ENCODE data around the gene KCNB1.

Gene KCNB1

DNA sequence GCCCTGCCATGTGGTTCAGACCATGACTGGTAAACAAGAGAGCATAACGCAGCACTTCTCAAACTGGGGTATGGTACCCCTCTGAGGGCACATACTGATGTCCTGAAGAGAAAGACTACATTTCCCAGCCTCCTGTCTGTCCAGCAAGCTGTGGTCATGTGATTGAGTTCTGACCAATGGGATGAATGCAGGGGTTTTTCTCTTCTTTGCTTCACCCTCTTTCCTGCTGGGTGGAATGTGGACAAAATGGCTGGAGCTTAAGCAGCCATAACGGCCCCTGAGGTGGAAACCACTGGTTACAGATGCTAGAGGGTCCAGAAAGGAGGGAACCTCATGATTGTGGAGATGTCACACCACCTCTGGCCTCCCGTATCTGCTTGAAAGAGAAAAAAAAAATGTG is 19.4 kb upstream of the KCNB1 start:
- Histone ChIP-seq H4K20me1 (ENCODE audit: insufficient read depth, low read length) (no peaks in the 10 kb centered on the region), H2AFZ (ENCODE audit: low read depth, low read length) (no peak overlapping the region), H3K36me3 (replicated peaks; ENCODE audit: low read depth, low read length) (no peaks in the 10 kb centered on the region), H3K4me3 (ENCODE audit: low read length) (no peak overlapping the region), H3K9ac (ENCODE audit: low read length) (no peak overlapping the region), H3K79me2 (ENCODE audit: low read length) (no peaks in the 10 kb centered on the region), H3K27me3 (ENCODE audit: low read depth, low read length) (peaks cover 51% of the 10 kb centered on the region), H3K4me1 (ENCODE audit: low read length) (no peaks in the 10 kb centered on the region), H3K9me3 (ENCODE audit: insufficient read depth, low read length) (0 out of 2 replicates have a peak, but pooled peaks cover 3% of the 10 kb centered on the region), H3K27ac (ENCODE audit: low read length) (no peak overlapping the region), H3K4me2 (ENCODE audit: low read length) (no peak overlapping the region)
- TF ChIP-seq, protein P1, sequence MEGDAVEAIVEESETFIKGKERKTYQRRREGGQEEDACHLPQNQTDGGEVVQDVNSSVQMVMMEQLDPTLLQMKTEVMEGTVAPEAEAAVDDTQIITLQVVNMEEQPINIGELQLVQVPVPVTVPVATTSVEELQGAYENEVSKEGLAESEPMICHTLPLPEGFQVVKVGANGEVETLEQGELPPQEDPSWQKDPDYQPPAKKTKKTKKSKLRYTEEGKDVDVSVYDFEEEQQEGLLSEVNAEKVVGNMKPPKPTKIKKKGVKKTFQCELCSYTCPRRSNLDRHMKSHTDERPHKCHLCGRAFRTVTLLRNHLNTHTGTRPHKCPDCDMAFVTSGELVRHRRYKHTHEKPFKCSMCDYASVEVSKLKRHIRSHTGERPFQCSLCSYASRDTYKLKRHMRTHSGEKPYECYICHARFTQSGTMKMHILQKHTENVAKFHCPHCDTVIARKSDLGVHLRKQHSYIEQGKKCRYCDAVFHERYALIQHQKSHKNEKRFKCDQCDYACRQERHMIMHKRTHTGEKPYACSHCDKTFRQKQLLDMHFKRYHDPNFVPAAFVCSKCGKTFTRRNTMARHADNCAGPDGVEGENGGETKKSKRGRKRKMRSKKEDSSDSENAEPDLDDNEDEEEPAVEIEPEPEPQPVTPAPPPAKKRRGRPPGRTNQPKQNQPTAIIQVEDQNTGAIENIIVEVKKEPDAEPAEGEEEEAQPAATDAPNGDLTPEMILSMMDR (IDR thresholded peaks at IDR 0.05; ENCODE audit: low read depth, low read length), result no peak
- no peak for TF ChIP-seq EZH2phosphoT487 (IDR thresholded peaks at IDR 0.05; ENCODE audit: low read depth)

DNA sequence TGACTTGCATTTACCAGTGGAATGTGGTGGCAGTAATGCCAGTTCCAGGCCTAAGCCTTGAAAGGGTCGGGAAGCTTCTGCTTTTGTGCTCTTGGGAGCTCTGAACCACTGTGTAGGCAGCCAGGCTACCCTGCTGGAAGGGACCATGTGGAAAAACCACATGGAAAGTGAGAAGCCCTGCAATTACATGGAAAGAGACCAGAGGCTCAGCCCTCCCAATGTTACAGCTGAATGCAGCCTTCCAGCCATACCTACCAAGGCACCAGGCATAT is 14.9 kb upstream of the KCNB1 start:
- TF ChIP-seq, protein P1 (IDR thresholded peaks at IDR 0.05; ENCODE audit: low read depth, low read length), result no peak
- TF ChIP-seq EZH2phosphoT487 (IDR thresholded peaks at IDR 0.05; ENCODE audit: low read depth), result no peak
- Histone ChIP-seq H3K79me2 (ENCODE audit: low read length) (no peaks in the 10 kb centered on the region), H3K36me3 (replicated peaks; ENCODE audit: low read depth, low read length) (no peaks in the 10 kb centered on the region), H3K4me1 (ENCODE audit: low read length) (no peaks in the 10 kb centered on the region), H3K9me3 (ENCODE audit: insufficient read depth, low read length) (0 out of 2 replicates have a peak, but pooled peaks cover 3% of the 10 kb centered on the region), H3K27ac (ENCODE audit: low read length) (no peak overlapping the region), H2AFZ (ENCODE audit: low read depth, low read length) (no peak overlapping the region), H3K4me2 (ENCODE audit: low read length) (no peak overlapping the region), H4K20me1 (ENCODE audit: insufficient read depth, low read length) (no peaks in the 10 kb centered on the region), H3K4me3 (ENCODE audit: low read length) (no peak overlapping the region), H3K9ac (ENCODE audit: low read length) (no peak overlapping the region), H3K27me3 (ENCODE audit: low read depth, low read length) (peaks cover 46% of the 10 kb centered on the region)

GRCh38 chr20:49496553-49497397 is 14.3 kb upstream of the KCNB1 start:
- Histone ChIP-seq H3K4me3 (ENCODE audit: low read length) (no peak overlapping the region), H3K36me3 (replicated peaks; ENCODE audit: low read depth, low read length) (no peaks in the 10 kb centered on the region), H2AFZ (ENCODE audit: low read depth, low read length) (no peak overlapping the region), H3K9ac (ENCODE audit: low read length) (no peak overlapping the region), H3K27me3 (ENCODE audit: low read depth, low read length) (peaks cover 46% of the 10 kb centered on the region), H3K4me1 (ENCODE audit: low read length) (no peaks in the 10 kb centered on the region), H3K9me3 (ENCODE audit: insufficient read depth, low read length) (0 out of 2 replicates have a peak, but pooled peaks cover 3% of the 10 kb centered on the region), H3K79me2 (ENCODE audit: low read length) (no peaks in the 10 kb centered on the region), H3K4me2 (ENCODE audit: low read length) (no peak overlapping the region), H4K20me1 (ENCODE audit: insufficient read depth, low read length) (no peaks in the 10 kb centered on the region), H3K27ac (ENCODE audit: low read length) (no peak overlapping the region)
- TF ChIP-seq, protein P1 (IDR thresholded peaks at IDR 0.05; ENCODE audit: low read depth, low read length), result no peak
- TF ChIP-seq EZH2phosphoT487 (IDR thresholded peaks at IDR 0.05; ENCODE audit: low read depth), result no peak

DNA sequence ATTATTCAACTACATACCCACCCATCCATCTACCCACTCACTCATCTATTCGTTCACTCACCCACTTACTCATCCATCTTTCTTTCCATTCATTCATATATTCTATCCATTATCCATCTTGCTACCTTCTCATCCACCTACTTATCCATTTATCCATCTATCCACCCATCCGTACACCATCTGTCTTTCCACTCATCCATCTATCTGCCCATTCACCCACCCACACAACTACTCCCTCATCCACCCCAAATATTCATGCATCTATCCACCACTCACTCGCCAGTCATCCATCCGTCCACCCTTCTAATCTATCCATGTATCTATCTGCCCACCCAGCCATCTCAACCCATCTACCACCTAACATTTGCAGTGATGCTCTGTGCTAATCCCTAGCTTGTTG is 13.6 kb upstream of the KCNB1 start:
- TF ChIP-seq, protein P1 (IDR thresholded peaks at IDR 0.05; ENCODE audit: low read depth, low read length), result no peak
- TF ChIP-seq EZH2phosphoT487 (IDR thresholded peaks at IDR 0.05; ENCODE audit: low read depth), result no peak
- H3K27ac ChIP-seq (ENCODE audit: low read length), result no peak overlapping the region
- no peaks in the 10 kb centered on the region for H3K4me1 ChIP-seq (ENCODE audit: low read length)
- H2AFZ ChIP-seq (ENCODE audit: low read depth, low read length), result no peak overlapping the region
- no peak overlapping the region for H3K4me3 ChIP-seq (ENCODE audit: low read length)
- no peak overlapping the region for H3K4me2 ChIP-seq (ENCODE audit: low read length)
- H3K9ac ChIP-seq (ENCODE audit: low read length), result no peak overlapping the region
- H3K9me3 ChIP-seq (ENCODE audit: insufficient read depth, low read length), result 0 out of 2 replicates have a peak, but pooled peaks cover 3% of the 10 kb centered on the region
- no peaks in the 10 kb centered on the region for H4K20me1 ChIP-seq (ENCODE audit: insufficient read depth, low read length)
- peaks cover 46% of the 10 kb centered on the region for H3K27me3 ChIP-seq (ENCODE audit: low read depth, low read length)
- H3K79me2 ChIP-seq (ENCODE audit: low read length), result no peaks in the 10 kb centered on the region
- no peaks in the 10 kb centered on the region for H3K36me3 ChIP-seq (replicated peaks; ENCODE audit: low read depth, low read length)

All from OCI-LY3 (cell line).